SK-N-SH (cell line): Measurements from ENCODE around the gene SYT1. TPM values are rescaled to one million over a fixed set of nuclear protein-coding genes. Genes with fewer than 3 reads are reported as not detected.
"Not testable (repeated sequence)": the region's sequence is repeated elsewhere in the genome, so short reads cannot be mapped to it uniquely, and the experiment has no call there.

Experiments
- CTCF ChIA-PET: fragments of 300-600, 350-600 bp; formaldehyde crosslinking; extraction: SDS; loops from one replicate; lab custom pipeline; 2021; lab: Yijun Ruan, JAX
- POLR2A ChIA-PET: fragments of 350-600 bp; sonication (Branson Sonifier 250); formaldehyde crosslinking; extraction: SDS; loops from one replicate; lab custom pipeline; 2020; ENCODE audit warnings: antibody characterized with exemption, inconsistent platforms; lab: Yijun Ruan, JAX
- DNase-seq: peaks from one replicate; pipeline ENCODE4 v3.0.0; 2012
- H2AFZ ChIP-seq: fragments of 200-600 bp; sonication (generic); 2 replicates; pipeline ENCODE4 v1.8.1; 2016; ENCODE audit warnings: antibody characterized with exemption, mild to moderate bottlenecking, low read depth
- H3F3A ChIP-seq: fragments of 200-600 bp; sonication (generic); replicated peaks from 2 replicates; pipeline ENCODE3; 2016; ENCODE audit warnings: antibody characterized with exemption, mild to moderate bottlenecking; ENCODE audit not compliant: insufficient read depth
- H3K27ac ChIP-seq, 2 experiments: fragments of 200-500 bp in 1 of 2; fragments of 200-600 bp in 1 of 2; sonication (Bioruptor generic) in 1 of 2; sonication (generic), shearing (Covaris generic) in 1 of 2; 2 replicates each; pipeline versions ENCODE4 v1.5.1 to v1.6.1; 2014 to 2016; ENCODE audit warnings: low read depth in 2 of 2, inconsistent platforms in 1 of 2, low read length in 1 of 2, mild to moderate bottlenecking in 1 of 2, mixed read lengths in 1 of 2
- H3K27me3 ChIP-seq: fragments of 200-600 bp; sonication (generic), shearing (Covaris generic); 2 replicates; pipeline ENCODE4 v1.6.1; 2016; ENCODE audit warnings: mixed run types; ENCODE audit not compliant: insufficient read depth
- H3K36me3 ChIP-seq, 2 experiments: fragments of 200-500 bp in 1 of 2; fragments of 200-600 bp in 1 of 2; sonication (Bioruptor generic) in 1 of 2; sonication (generic) in 1 of 2; replicated peaks in 1 of 2; 2 replicates each; pipeline versions ENCODE3 to v1.5.1; 2014 to 2016; ENCODE audit warnings: low read length in 1 of 2, mild to moderate bottlenecking in 1 of 2; ENCODE audit not compliant: insufficient read depth in 2 of 2, control insufficient read depth in 1 of 2
- H3K4me1 ChIP-seq, 2 experiments: fragments of 200-500 bp in 1 of 2; fragments of 200-600 bp in 1 of 2; sonication (Bioruptor generic) in 1 of 2; sonication (generic), shearing (Covaris generic) in 1 of 2; 2 replicates each; pipeline versions ENCODE4 v1.5.1 to v1.6.1; 2014 to 2016; ENCODE audit warnings: low read depth in 1 of 2, low read length in 1 of 2, mixed run types in 1 of 2; ENCODE audit not compliant: insufficient read depth in 2 of 2, control insufficient read depth in 1 of 2
- H3K4me2 ChIP-seq: fragments of 200-600 bp; sonication (generic), shearing (Covaris generic); 2 replicates; pipeline ENCODE4 v1.6.1; 2017; ENCODE audit warnings: mixed run types
- H3K4me3 ChIP-seq, 2 experiments: fragments of 200-500 bp in 1 of 2; fragments of 200-600 bp in 1 of 2; sonication (Bioruptor generic) in 1 of 2; sonication (generic), shearing (Covaris generic) in 1 of 2; 2 replicates each; pipeline versions ENCODE4 v1.5.1 to v1.8.1; 2014 to 2016; ENCODE audit warnings: low read depth in 2 of 2, inconsistent platforms in 1 of 2, low read length in 1 of 2, mild to moderate bottlenecking in 1 of 2, mixed read lengths in 1 of 2, moderate library complexity in 1 of 2
- H3K79me2 ChIP-seq: fragments of 200-600 bp; sonication (generic); 2 replicates; pipeline ENCODE4 v1.8.1; 2017; ENCODE audit warnings: mild to moderate bottlenecking; ENCODE audit not compliant: insufficient read depth
- H3K9ac ChIP-seq: fragments of 200-600 bp; sonication (generic); 2 replicates; pipeline ENCODE4 v1.6.1; 2017; ENCODE audit warnings: mixed run types
- H3K9me2 ChIP-seq: fragments of 200-600 bp; sonication (generic); 2 replicates; pipeline ENCODE4 v1.6.1; 2017; ENCODE audit warnings: mixed run types
- H3K9me3 ChIP-seq: fragments of 200-600 bp; sonication (generic); 2 replicates; pipeline ENCODE4 v1.6.1; 2017; ENCODE audit warnings: mixed run types, mild to moderate bottlenecking, moderate library complexity
- H4K20me1 ChIP-seq: fragments of 200-600 bp; sonication (generic); 2 replicates; pipeline ENCODE4 v1.6.1; 2017; ENCODE audit warnings: mild to moderate bottlenecking, mixed run types; ENCODE audit not compliant: insufficient read depth
- JUND ChIP-seq: IDR thresholded peaks from 2 replicates; pipeline ENCODE4 v1.4.0; 2012
- NFIC ChIP-seq: IDR thresholded peaks from 2 replicates; pipeline ENCODE4 v1.4.0; 2012; ENCODE audit warnings: borderline replicate concordance
- NRF1 ChIP-seq: IDR thresholded peaks from 2 replicates; pipeline ENCODE4 v1.6.1; 2012; ENCODE audit warnings: low read depth, mild to moderate bottlenecking, low read length
- POLR2AphosphoS5 ChIP-seq: IDR thresholded peaks from 2 replicates; pipeline ENCODE4 v1.6.1; 2012; ENCODE audit warnings: low read depth, low read length
- TAF1 ChIP-seq: IDR thresholded peaks from 2 replicates; pipeline ENCODE4 v1.6.1; 2012; ENCODE audit warnings: low read depth, mild to moderate bottlenecking, low read length, moderate library complexity, borderline replicate concordance
- TEAD4 ChIP-seq: IDR thresholded peaks from 2 replicates; pipeline ENCODE4 v1.4.0; 2012; ENCODE audit warnings: mild to moderate bottlenecking, borderline replicate concordance; ENCODE audit not compliant: insufficient read depth
- YY1 ChIP-seq: IDR thresholded peaks from 2 replicates; pipeline ENCODE4 v1.4.0; 2012; ENCODE audit warnings: low read depth, mild to moderate bottlenecking
- WGBS: methylation state at CpG from one replicate; pipeline ENCODE4 v1.1.6; 2017; ENCODE audit warnings: low lambda C conversion rate; 5-methylcytosine and 5-hydroxymethylcytosine counted together
- polyA plus RNA-seq, 3 experiments: library from polyadenylated mRNA; depleted of rRNA; stranded (reverse); fragments of >200 nt; gene quantifications; 2 replicates each; pipeline ENCODE4 v1.2.3, GENCODE V29; 2012
- TF ChIP-seq, protein P1 (sequence below): fragments of 150-350 bp; IDR thresholded peaks from 2 replicates; pipeline ENCODE4 v1.6.1; 2016; ENCODE audit warnings: mild to moderate bottlenecking, low read depth, low read length
- TF ChIP-seq, protein P2 (sequence below): IDR thresholded peaks from 2 replicates; pipeline ENCODE4 v1.4.0; 2012; ENCODE audit warnings: low read depth, borderline replicate concordance
- TF ChIP-seq, protein P3 (sequence below): IDR thresholded peaks from 2 replicates; pipeline ENCODE4; 2012
- TF ChIP-seq, protein P4 (sequence below): IDR thresholded peaks from 2 replicates; pipeline ENCODE4 v1.4.0; 2012; ENCODE audit warnings: low read depth

Gene SYT1
- polyA plus RNA-seq, 1 of the 3 experiments (the other 2 are of a cell fraction): 12.7 TPM

DNA sequence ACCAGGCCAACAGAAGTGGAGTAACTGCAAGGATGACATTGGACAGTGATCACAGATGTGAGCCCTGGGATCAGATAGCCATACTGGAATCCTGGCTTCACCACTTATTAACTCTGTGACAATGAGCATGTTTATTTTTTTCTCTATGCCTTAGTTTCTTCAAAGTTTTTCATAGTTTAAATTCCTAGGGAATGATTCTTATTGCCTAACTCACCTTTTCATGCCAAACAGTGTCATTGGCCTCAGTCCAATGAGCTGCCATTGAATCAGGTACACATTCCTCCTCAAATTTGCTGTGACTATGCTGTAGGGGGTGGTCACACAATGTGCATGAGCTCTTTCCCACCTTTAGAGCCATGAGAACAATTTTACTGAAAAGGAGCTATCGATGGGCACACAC lies 342.3 kb downstream of the SYT1 start:
- H2AFZ ChIP-seq: no peak overlapping the region
- ChIA-PET CTCF (no interaction called here), POLR2A (no interaction called here)
- H3K27ac ChIP-seq: no peak overlapping the region
- no peaks in the 10 kb centered on the region for H3K9me3 ChIP-seq
- DNase-seq: no peak
- no peak overlapping the region for H3K4me3 ChIP-seq
- peaks cover 5 to 7% of the 10 kb centered on the region in 2 experiments for H3K36me3 ChIP-seq
- H3F3A ChIP-seq: peaks cover 9% of the 10 kb centered on the region
- TF ChIP-seq, protein P1, sequence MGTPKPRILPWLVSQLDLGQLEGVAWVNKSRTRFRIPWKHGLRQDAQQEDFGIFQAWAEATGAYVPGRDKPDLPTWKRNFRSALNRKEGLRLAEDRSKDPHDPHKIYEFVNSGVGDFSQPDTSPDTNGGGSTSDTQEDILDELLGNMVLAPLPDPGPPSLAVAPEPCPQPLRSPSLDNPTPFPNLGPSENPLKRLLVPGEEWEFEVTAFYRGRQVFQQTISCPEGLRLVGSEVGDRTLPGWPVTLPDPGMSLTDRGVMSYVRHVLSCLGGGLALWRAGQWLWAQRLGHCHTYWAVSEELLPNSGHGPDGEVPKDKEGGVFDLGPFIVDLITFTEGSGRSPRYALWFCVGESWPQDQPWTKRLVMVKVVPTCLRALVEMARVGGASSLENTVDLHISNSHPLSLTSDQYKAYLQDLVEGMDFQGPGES: no peak
- TF ChIP-seq NRF1 (no peak), JUND (no peak), TAF1 (no peak)
- TF ChIP-seq, all 33 proteins: peak for 0
- Histone ChIP-seq H3K4me1 (no peaks in the 10 kb centered on the region; a peak in 1 of 4 replicates), H3K9ac (no peak overlapping the region), H3K27me3 (no peaks in the 10 kb centered on the region), H3K4me2 (no peak overlapping the region), H3K79me2 (no peaks in the 10 kb centered on the region), H4K20me1 (no peaks in the 10 kb centered on the region), H3K9me2 (no peaks in the 10 kb centered on the region)
- WGBS: 76% methylated on average over 1 of the region's 1 CpG

DNA sequence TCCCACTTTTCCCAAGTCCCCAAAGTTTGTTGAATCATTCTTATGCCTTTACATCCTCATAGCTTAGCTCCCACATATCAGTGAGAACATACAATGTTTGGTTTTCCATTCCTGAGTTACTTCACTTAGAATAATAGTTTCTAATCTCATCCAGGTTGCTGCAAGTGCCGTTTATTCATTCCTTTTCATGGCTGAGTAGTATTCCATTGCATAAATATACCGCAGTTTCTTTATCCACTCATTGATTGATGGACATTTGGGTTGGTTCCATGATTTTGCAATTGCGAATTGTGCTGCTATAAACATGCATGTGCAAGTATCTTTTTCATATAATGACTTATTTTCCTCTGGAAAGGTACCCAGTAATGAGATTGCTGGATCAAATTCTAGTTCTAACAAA lies 345.8 kb downstream of the SYT1 start:
- H3F3A ChIP-seq, H4K20me1 ChIP-seq, H3K4me1 ChIP-seq, H3K4me3 ChIP-seq, H3K27me3 ChIP-seq, H2AFZ ChIP-seq, H3K27ac ChIP-seq, H3K4me2 ChIP-seq, CTCF ChIA-PET, H3K9ac ChIP-seq, H3K36me3 ChIP-seq, POLR2A ChIA-PET, H3K9me3 ChIP-seq, H3K79me2 ChIP-seq, DNase-seq, H3K9me2 ChIP-seq: not testable (repeated sequence)
- 83% methylated on average over 3 of the region's 3 CpGs for WGBS

DNA sequence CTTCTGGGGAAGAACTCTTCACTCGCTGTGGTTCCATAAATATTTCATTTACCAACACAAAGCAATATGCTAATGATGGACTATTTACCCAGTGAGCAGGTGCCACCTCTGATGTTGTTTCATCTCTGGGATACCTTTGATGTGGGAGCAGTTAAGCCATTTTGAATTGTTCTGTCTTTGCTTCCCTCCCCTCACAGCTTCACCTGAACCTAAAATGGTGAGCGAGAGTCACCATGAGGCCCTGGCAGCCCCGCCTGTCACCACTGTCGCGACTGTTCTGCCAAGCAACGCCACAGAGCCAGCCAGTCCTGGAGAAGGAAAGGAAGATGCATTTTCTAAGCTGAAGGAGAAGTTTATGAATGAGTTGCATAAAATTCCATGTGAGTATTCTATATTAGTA lies 352.7 kb downstream of the SYT1 start:
- H3K27ac ChIP-seq: no peak overlapping the region
- no peaks in the 10 kb centered on the region for H3K27me3 ChIP-seq
- TF ChIP-seq YY1 (no peak), TEAD4 (no peak), NFIC (no peak), POLR2AphosphoS5 (no peak)
- TF ChIP-seq, protein P1: no peak
- TF ChIP-seq, protein P2, sequence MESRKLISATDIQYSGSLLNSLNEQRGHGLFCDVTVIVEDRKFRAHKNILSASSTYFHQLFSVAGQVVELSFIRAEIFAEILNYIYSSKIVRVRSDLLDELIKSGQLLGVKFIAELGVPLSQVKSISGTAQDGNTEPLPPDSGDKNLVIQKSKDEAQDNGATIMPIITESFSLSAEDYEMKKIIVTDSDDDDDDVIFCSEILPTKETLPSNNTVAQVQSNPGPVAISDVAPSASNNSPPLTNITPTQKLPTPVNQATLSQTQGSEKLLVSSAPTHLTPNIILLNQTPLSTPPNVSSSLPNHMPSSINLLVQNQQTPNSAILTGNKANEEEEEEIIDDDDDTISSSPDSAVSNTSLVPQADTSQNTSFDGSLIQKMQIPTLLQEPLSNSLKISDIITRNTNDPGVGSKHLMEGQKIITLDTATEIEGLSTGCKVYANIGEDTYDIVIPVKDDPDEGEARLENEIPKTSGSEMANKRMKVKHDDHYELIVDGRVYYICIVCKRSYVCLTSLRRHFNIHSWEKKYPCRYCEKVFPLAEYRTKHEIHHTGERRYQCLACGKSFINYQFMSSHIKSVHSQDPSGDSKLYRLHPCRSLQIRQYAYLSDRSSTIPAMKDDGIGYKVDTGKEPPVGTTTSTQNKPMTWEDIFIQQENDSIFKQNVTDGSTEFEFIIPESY: no peak
- TF ChIP-seq, protein P3, sequence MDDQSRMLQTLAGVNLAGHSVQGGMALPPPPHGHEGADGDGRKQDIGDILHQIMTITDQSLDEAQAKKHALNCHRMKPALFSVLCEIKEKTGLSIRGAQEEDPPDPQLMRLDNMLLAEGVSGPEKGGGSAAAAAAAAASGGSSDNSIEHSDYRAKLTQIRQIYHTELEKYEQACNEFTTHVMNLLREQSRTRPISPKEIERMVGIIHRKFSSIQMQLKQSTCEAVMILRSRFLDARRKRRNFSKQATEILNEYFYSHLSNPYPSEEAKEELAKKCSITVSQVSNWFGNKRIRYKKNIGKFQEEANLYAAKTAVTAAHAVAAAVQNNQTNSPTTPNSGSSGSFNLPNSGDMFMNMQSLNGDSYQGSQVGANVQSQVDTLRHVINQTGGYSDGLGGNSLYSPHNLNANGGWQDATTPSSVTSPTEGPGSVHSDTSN: no peak
- TF ChIP-seq, protein P4, sequence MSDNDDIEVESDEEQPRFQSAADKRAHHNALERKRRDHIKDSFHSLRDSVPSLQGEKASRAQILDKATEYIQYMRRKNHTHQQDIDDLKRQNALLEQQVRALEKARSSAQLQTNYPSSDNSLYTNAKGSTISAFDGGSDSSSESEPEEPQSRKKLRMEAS: no peak
- H3K4me3 ChIP-seq: no peak overlapping the region
- no peak overlapping the region for H3K9ac ChIP-seq
- 85% methylated on average over 6 of the region's 6 CpGs for WGBS
- no peaks in the 10 kb centered on the region; the same call in 1 of the 2 replicates for H3K9me2 ChIP-seq
- H2AFZ ChIP-seq: no peak overlapping the region
- no peaks in the 10 kb centered on the region for H3K4me1 ChIP-seq
- DNase-seq: no peak
- H3K36me3 ChIP-seq: peaks cover 11 to 21% of the 10 kb centered on the region in 2 experiments
- ChIA-PET POLR2A (no interaction called here), CTCF (no interaction called here)
- H3F3A ChIP-seq: peaks cover 2% of the 10 kb centered on the region
- no peaks in the 10 kb centered on the region for H3K79me2 ChIP-seq
- H4K20me1 ChIP-seq: no peaks in the 10 kb centered on the region
- H3K4me2 ChIP-seq: no peak overlapping the region
- peaks cover 24% of the 10 kb centered on the region; the same call in 1 of the 2 replicates for H3K9me3 ChIP-seq
